Measurements from ENCODE around the gene ADRA2B.

Gene ADRA2B

DNA sequence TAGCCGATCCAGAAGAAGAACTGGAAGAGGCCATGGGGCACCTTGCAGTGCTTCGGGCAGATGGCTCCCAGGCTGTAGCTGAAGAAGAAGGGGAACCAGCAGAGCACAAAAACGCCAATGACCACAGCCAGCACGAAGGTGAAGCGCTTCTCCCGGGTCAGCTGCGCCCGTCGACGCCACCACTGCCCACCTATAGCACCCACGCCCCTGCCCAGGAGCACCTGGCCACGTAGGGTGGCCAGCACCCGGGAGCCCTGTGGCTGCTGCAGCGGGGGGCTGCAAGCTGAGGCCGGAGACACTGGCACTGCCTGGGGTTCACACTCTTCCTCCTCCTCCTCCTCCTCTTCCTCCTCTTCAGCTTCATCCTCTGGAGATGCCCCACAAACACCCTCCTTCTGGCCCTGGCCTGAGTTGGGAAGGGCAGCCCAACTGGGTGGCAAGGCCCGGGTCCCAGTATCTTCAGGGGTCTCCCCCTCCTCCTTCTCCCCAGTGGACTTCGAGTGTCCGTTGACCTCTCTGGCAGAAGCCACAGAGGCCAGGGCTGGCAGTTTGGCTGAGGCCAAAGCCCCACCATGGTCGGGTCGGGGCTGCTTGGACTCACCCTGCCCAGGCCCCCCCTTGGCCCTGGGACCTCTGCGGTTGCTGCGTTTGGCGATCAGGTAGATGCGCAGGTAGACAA, 1.3 kb downstream of the ADRA2B start:
- TF ChIP-seq CREB1 (IDR thresholded peaks at IDR 0.05; ENCODE audit: low read depth) = no peak

DNA sequence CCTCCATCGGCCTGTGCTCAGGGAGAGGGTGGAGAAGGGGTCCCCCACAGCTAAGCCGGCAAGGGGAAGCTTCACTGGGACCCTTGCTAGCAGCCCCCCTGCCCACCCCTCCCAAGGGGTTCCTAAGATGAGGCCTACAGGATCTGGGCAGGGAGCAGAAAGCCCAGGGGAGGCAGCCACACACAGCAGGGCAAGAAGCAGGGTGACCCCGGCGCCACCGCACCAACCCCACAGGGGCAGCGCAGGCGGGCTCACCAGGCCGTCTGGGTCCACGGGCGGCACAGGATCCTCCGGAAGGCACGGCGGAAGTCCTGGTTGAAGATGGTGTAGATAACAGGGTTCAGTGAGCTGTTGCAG, 1.8 kb downstream of the ADRA2B start:
- TF ChIP-seq NFIC (IDR thresholded peaks at IDR 0.05) (no peak), CREB1 (IDR thresholded peaks at IDR 0.05; ENCODE audit: low read depth) (no peak), TCF12 (IDR thresholded peaks at IDR 0.05; ENCODE audit: low read depth) (no peak), RAD21 (IDR thresholded peaks at IDR 0.05; ENCODE audit: low read depth) (no peak), EP300 (IDR thresholded peaks at IDR 0.05; ENCODE audit: borderline replicate concordance) (no peak), CEBPB (IDR thresholded peaks at IDR 0.05) (no peak), FOXM1 (IDR thresholded peaks at IDR 0.05; ENCODE audit: borderline replicate concordance, low read depth) (no peak), ZBTB7A (IDR thresholded peaks at IDR 0.05; ENCODE audit: low read depth) (no peak), TAF1 (IDR thresholded peaks at IDR 0.05; ENCODE audit: low read depth) (no peak), TEAD4 (IDR thresholded peaks at IDR 0.05) (no peak), EGR1 (IDR thresholded peaks at IDR 0.05) (no peak), YY1 (IDR thresholded peaks at IDR 0.05; ENCODE audit: low read depth) (no peak)
- TF ChIP-seq, protein P1, sequence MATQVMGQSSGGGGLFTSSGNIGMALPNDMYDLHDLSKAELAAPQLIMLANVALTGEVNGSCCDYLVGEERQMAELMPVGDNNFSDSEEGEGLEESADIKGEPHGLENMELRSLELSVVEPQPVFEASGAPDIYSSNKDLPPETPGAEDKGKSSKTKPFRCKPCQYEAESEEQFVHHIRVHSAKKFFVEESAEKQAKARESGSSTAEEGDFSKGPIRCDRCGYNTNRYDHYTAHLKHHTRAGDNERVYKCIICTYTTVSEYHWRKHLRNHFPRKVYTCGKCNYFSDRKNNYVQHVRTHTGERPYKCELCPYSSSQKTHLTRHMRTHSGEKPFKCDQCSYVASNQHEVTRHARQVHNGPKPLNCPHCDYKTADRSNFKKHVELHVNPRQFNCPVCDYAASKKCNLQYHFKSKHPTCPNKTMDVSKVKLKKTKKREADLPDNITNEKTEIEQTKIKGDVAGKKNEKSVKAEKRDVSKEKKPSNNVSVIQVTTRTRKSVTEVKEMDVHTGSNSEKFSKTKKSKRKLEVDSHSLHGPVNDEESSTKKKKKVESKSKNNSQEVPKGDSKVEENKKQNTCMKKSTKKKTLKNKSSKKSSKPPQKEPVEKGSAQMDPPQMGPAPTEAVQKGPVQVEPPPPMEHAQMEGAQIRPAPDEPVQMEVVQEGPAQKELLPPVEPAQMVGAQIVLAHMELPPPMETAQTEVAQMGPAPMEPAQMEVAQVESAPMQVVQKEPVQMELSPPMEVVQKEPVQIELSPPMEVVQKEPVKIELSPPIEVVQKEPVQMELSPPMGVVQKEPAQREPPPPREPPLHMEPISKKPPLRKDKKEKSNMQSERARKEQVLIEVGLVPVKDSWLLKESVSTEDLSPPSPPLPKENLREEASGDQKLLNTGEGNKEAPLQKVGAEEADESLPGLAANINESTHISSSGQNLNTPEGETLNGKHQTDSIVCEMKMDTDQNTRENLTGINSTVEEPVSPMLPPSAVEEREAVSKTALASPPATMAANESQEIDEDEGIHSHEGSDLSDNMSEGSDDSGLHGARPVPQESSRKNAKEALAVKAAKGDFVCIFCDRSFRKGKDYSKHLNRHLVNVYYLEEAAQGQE (IDR thresholded peaks at IDR 0.05; ENCODE audit: low read depth) = no peak
- TF ChIP-seq, protein P2, sequence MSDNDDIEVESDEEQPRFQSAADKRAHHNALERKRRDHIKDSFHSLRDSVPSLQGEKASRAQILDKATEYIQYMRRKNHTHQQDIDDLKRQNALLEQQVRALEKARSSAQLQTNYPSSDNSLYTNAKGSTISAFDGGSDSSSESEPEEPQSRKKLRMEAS (IDR thresholded peaks at IDR 0.05) = no peak
- TF ChIP-seq, protein P3, sequence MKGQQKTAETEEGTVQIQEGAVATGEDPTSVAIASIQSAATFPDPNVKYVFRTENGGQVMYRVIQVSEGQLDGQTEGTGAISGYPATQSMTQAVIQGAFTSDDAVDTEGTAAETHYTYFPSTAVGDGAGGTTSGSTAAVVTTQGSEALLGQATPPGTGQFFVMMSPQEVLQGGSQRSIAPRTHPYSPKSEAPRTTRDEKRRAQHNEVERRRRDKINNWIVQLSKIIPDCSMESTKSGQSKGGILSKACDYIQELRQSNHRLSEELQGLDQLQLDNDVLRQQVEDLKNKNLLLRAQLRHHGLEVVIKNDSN (IDR thresholded peaks at IDR 0.05) = no peak

DNA sequence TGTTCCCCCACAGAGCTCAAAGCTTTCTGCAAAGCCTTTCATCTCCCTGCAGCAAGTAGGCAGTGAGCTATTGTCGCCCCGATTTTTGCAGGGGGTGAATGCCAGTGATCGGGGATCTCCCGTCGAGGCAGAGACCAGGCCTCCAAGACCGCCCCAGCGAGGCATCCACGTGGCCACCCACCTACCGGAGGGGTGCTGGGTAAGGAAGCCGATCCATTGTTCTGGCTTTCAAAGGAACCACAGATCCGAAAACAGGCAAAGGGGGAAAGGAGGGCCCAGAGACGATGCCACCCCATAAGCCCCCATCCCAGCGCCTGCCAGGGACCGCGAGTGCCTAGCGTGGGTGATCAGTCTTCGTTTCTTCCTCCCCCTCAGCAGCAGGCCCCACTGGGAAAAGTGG, 2.4 kb downstream of the ADRA2B start:
- TF ChIP-seq FOXM1 (IDR thresholded peaks at IDR 0.05; ENCODE audit: borderline replicate concordance, low read depth) (no peak), ZBTB7A (IDR thresholded peaks at IDR 0.05; ENCODE audit: low read depth) (no peak)

DNA sequence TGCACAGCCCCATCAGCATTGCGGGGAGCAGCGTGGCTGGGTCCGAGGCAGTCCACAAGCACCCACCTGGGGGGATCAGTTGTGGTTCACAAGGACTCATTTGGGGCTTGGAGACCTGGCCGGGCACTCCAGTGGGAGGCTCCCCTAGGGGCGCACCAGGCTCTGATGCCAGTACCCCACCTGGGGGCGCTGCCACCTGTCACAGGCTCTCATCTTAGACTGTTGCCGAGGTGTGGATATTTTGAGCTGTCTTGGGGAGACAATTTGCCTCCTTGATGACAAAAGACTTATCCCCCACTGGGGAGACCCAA, 3.0 kb downstream of the ADRA2B start:
- TF ChIP-seq EP300 (IDR thresholded peaks at IDR 0.05; ENCODE audit: borderline replicate concordance) (no peak), CREB1 (IDR thresholded peaks at IDR 0.05; ENCODE audit: low read depth) (no peak), TAF1 (IDR thresholded peaks at IDR 0.05; ENCODE audit: low read depth) (no peak), TCF12 (IDR thresholded peaks at IDR 0.05; ENCODE audit: low read depth) (no peak), CEBPB (IDR thresholded peaks at IDR 0.05) (no peak), TEAD4 (IDR thresholded peaks at IDR 0.05) (no peak), RAD21 (IDR thresholded peaks at IDR 0.05; ENCODE audit: low read depth) (no peak), ZBTB7A (IDR thresholded peaks at IDR 0.05; ENCODE audit: low read depth) (no peak), EGR1 (IDR thresholded peaks at IDR 0.05) (no peak), FOXM1 (IDR thresholded peaks at IDR 0.05; ENCODE audit: borderline replicate concordance, low read depth) (no peak), NFIC (IDR thresholded peaks at IDR 0.05) (no peak), YY1 (IDR thresholded peaks at IDR 0.05; ENCODE audit: low read depth) (no peak)
- TF ChIP-seq, protein P1 (IDR thresholded peaks at IDR 0.05; ENCODE audit: low read depth) = no peak
- TF ChIP-seq, protein P3 (IDR thresholded peaks at IDR 0.05) = no peak
- TF ChIP-seq, protein P2 (IDR thresholded peaks at IDR 0.05) = no peak

DNA sequence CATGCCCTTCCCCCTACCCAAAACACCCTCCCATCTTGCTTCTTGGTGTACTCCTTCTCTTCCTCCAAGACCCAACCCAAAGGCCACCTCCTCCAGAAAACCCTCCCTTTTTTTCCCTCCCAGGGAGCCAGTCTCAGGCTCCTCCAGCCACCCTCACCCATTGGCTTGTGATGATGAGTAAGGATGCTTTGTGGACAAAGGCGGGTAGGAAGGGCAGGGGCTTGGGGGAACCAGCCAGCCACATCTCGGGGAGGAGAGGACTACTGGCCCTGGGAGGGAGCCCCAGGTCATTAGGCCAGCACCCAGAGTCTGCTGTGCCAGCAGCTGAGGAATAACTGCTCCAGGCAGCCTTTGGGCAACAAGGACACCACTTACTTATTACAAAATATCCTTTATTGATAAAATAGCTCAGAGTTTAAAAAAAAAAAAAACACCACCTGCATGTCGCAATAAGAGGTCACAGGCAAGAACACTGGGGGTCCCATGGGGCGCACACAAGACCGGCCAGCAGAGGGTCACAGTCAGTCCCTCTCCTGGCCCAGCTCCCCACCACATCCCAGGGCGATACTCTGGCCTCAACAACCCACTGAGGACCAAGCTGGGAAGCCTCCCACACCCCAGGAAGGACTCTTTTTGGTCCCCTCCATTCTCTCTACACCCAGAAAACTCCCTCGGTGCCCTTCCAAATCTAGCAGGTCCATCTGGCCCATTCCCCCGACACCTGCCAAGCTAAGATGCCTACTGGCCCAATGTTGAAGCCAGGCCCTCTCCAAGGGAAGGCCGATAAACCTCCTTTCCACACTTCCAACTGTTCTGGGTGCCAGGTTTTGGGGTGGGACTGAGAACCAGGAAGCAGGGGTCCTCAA, 3.6 kb downstream of the ADRA2B start:
- TF ChIP-seq TCF12 (IDR thresholded peaks at IDR 0.05; ENCODE audit: low read depth) = no peak
- TF ChIP-seq, protein P3 (IDR thresholded peaks at IDR 0.05) = no peak
- TF ChIP-seq, protein P1 (IDR thresholded peaks at IDR 0.05; ENCODE audit: low read depth) = no peak
- no peak for TF ChIP-seq NFIC (IDR thresholded peaks at IDR 0.05)
- no peak for TF ChIP-seq ZBTB7A (IDR thresholded peaks at IDR 0.05; ENCODE audit: low read depth)
- no peak for TF ChIP-seq RAD21 (IDR thresholded peaks at IDR 0.05; ENCODE audit: low read depth)
- TF ChIP-seq CEBPB (IDR thresholded peaks at IDR 0.05) = no peak
